ENCODE results near the gene FNDC3B. TPM values are rescaled to one million over a fixed set of nuclear protein-coding genes. Genes with fewer than 3 reads are reported as not detected.
A peak's percentile ranks its signal among the peaks of the same experiment; 100 is the strongest.
"Not testable (repeated sequence)": the region's sequence is repeated elsewhere in the genome, so short reads cannot be mapped to it uniquely, and the experiment has no call there.

FNDC3B gene
- total RNA-seq, 1 experiment from 2014 or later = 149 TPM

DNA sequence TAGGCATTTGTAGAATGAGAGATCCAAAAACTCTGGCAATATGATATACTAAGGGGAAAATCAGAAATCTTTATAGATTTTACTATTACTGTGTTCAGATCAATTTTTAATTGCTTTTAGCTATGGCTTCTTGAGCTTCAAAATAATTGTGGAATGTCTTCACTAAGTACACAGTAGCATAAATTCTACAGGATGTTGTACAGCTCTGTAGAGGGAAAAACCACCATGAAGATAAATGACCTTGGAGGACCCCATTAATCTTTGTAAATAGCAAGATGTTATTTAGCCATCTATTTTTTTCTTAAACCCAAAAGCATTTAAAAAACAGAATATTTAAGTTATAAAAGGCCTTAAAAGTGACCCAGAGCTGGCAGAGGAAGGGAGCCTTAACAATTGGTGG, 43.9 kb upstream of the FNDC3B start:
- BruUV-seq (replicated peaks) = no TSS peak
- Mint-ChIP-seq H3K4me3 (ENCODE audit: unreplicated experiment) (no peak overlapping the region), H3K36me3 (ENCODE audit: insufficient read depth, unreplicated experiment) (peaks cover 7% of the 10 kb centered on the region), H3K27me3 (ENCODE audit: insufficient read depth, unreplicated experiment) (no peaks in the 10 kb centered on the region), H3K4me1 (ENCODE audit: insufficient read depth, unreplicated experiment) (peaks cover 10% of the 10 kb centered on the region), H3K9me3 (ENCODE audit: unreplicated experiment) (peaks cover 14% of the 10 kb centered on the region), H3K27ac (ENCODE audit: low read depth, unreplicated experiment) (peak overlapping the region; percentile 8)
- TF ChIP-seq, protein P1, sequence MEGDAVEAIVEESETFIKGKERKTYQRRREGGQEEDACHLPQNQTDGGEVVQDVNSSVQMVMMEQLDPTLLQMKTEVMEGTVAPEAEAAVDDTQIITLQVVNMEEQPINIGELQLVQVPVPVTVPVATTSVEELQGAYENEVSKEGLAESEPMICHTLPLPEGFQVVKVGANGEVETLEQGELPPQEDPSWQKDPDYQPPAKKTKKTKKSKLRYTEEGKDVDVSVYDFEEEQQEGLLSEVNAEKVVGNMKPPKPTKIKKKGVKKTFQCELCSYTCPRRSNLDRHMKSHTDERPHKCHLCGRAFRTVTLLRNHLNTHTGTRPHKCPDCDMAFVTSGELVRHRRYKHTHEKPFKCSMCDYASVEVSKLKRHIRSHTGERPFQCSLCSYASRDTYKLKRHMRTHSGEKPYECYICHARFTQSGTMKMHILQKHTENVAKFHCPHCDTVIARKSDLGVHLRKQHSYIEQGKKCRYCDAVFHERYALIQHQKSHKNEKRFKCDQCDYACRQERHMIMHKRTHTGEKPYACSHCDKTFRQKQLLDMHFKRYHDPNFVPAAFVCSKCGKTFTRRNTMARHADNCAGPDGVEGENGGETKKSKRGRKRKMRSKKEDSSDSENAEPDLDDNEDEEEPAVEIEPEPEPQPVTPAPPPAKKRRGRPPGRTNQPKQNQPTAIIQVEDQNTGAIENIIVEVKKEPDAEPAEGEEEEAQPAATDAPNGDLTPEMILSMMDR (IDR thresholded peaks at IDR 0.05; ENCODE audit: unreplicated experiment) = no peak
- ChIA-PET POLR2A (no interaction called here), CTCF (interaction anchor here (0.5 kb wide), 1 partner anchor 303 kb away, joined by 3 read pairs; no protein-coding TSS in a partner anchor)
- intact Hi-C loops (cut with micrococcal nuclease) = no loop called here
- no peak for DNase-seq (ENCODE audit: unreplicated experiment)

GRCh38 chr3:171996178-171996817, 43.1 kb upstream of the FNDC3B start:
- ChIA-PET CTCF (no interaction called here), POLR2A (no interaction called here)
- Mint-ChIP-seq H3K27me3 (ENCODE audit: insufficient read depth, unreplicated experiment) (no peaks in the 10 kb centered on the region), H3K4me1 (ENCODE audit: insufficient read depth, unreplicated experiment) (peaks cover 10% of the 10 kb centered on the region), H3K36me3 (ENCODE audit: insufficient read depth, unreplicated experiment) (peaks cover 7% of the 10 kb centered on the region), H3K9me3 (ENCODE audit: unreplicated experiment) (peaks cover 14% of the 10 kb centered on the region), H3K4me3 (ENCODE audit: unreplicated experiment) (no peak overlapping the region), H3K27ac (ENCODE audit: low read depth, unreplicated experiment) (no peak overlapping the region)
- TF ChIP-seq, protein P1 (IDR thresholded peaks at IDR 0.05; ENCODE audit: unreplicated experiment) = no peak
- BruUV-seq (replicated peaks) = no TSS peak
- intact Hi-C loops (cut with micrococcal nuclease) = no loop called here
- DNase-seq (ENCODE audit: unreplicated experiment) = no peak

- H3K4me1 Mint-ChIP-seq (ENCODE audit: insufficient read depth, unreplicated experiment); H3K36me3 Mint-ChIP-seq (ENCODE audit: insufficient read depth, unreplicated experiment); CTCF ChIA-PET; POLR2A ChIA-PET; H3K27ac Mint-ChIP-seq (ENCODE audit: low read depth, unreplicated experiment); intact Hi-C loops (cut with micrococcal nuclease); BruUV-seq (replicated peaks); DNase-seq (ENCODE audit: unreplicated experiment); H3K4me3 Mint-ChIP-seq (ENCODE audit: unreplicated experiment); H3K27me3 Mint-ChIP-seq (ENCODE audit: insufficient read depth, unreplicated experiment): not testable (repeated sequence)
- H3K9me3 Mint-ChIP-seq (ENCODE audit: unreplicated experiment) = peaks cover 14% of the 10 kb centered on the region
Observed at GRCh38 chr3:171998731-171999130, 40.6 kb upstream of the FNDC3B start.

GRCh38 chr3:172001616-172002015, 37.8 kb upstream of the FNDC3B start:
- H3K27me3 Mint-ChIP-seq (ENCODE audit: insufficient read depth, unreplicated experiment); H3K36me3 Mint-ChIP-seq (ENCODE audit: insufficient read depth, unreplicated experiment); DNase-seq (ENCODE audit: unreplicated experiment); H3K27ac Mint-ChIP-seq (ENCODE audit: low read depth, unreplicated experiment); BruUV-seq (replicated peaks); intact Hi-C loops (cut with micrococcal nuclease); H3K4me1 Mint-ChIP-seq (ENCODE audit: insufficient read depth, unreplicated experiment); H3K4me3 Mint-ChIP-seq (ENCODE audit: unreplicated experiment); POLR2A ChIA-PET: not testable (repeated sequence)
- CTCF ChIA-PET = interaction anchor here (0.5 kb wide), 1 partner anchor 623 kb away, joined by 3 read pairs; no protein-coding TSS in a partner anchor
- peaks cover 11% of the 10 kb centered on the region for H3K9me3 Mint-ChIP-seq (ENCODE audit: unreplicated experiment)

GRCh38 chr3:172002512-172003078, 36.8 kb upstream of the FNDC3B start:
- H3K4me3 Mint-ChIP-seq (ENCODE audit: unreplicated experiment) = no peak overlapping the region

More at GRCh38 chr3:172002512-172003078, 36.8 kb upstream of the FNDC3B start:
- Mint-ChIP-seq H3K27ac (ENCODE audit: low read depth, unreplicated experiment) (no peak overlapping the region), H3K4me1 (ENCODE audit: insufficient read depth, unreplicated experiment) (no peaks in the 10 kb centered on the region), H3K27me3 (ENCODE audit: insufficient read depth, unreplicated experiment) (no peaks in the 10 kb centered on the region), H3K36me3 (ENCODE audit: insufficient read depth, unreplicated experiment) (no peaks in the 10 kb centered on the region), H3K9me3 (ENCODE audit: unreplicated experiment) (peaks cover 1% of the 10 kb centered on the region)
- intact Hi-C loops (cut with micrococcal nuclease) = no loop called here
- TF ChIP-seq, protein P1 (IDR thresholded peaks at IDR 0.05; ENCODE audit: unreplicated experiment) = no peak
- POLR2A ChIA-PET = no interaction called here
- BruUV-seq (replicated peaks) = no TSS peak
- CTCF ChIA-PET = interaction anchor here (0.6 kb wide), 1 partner anchor 348 kb away, joined by 4 read pairs; no protein-coding TSS in a partner anchor
- no peak for DNase-seq (ENCODE audit: unreplicated experiment)
